Lower lobe of right lung (tissue), 2 donors: ENCODE results near the gene ADRA2C. TPM values are rescaled to one million over a fixed set of nuclear protein-coding genes. Genes with fewer than 3 reads are reported as not detected.
A peak's percentile ranks its signal among the peaks of the same experiment; 100 is the strongest.

Source experiments
- ATAC-seq, 2 donors: fragments of 200-7000 bp; cut with Tn5 transposase; one replicate each; pipeline ENCODE4 v1.9.1; 2020 to 2022; ENCODE audit warnings: mild to moderate bottlenecking in 2 of 2, moderate library complexity in 2 of 2
- DNase-seq: peaks from one replicate; pipeline ENCODE4 v3.0.0-alpha.2; 2020
- H3K27ac ChIP-seq: fragments of 200-600 bp; one replicate; pipeline ENCODE4 v1.8.0; 2022
- H3K27me3 ChIP-seq: fragments of 200-600 bp; one replicate; pipeline ENCODE4 v1.8.0; 2022; ENCODE audit warnings: low read depth
- H3K36me3 ChIP-seq: fragments of 200-600 bp; one replicate; pipeline ENCODE4 v1.8.0; 2022; ENCODE audit warnings: mild to moderate bottlenecking
- H3K4me1 ChIP-seq: fragments of 200-600 bp; one replicate; pipeline ENCODE4 v1.8.0; 2022
- H3K4me3 ChIP-seq: fragments of 200-600 bp; one replicate; pipeline ENCODE4 v1.8.0; 2022; ENCODE audit warnings: mild to moderate bottlenecking
- H3K9me3 ChIP-seq: fragments of 200-600 bp; one replicate; pipeline ENCODE4 v1.8.0; 2022
- intact Hi-C: fragments of 100-400 bp; cut with DNase I; formaldehyde crosslinking; loops from one replicate; pipeline ENCODE4 v1.11.0; 2022
- total RNA-seq: library from RNA; stranded (reverse); fragmentation: NEBNext Ultra II Directional; extraction: Animal tissue kit (Norgen Biotek cat#: 25700); gene quantifications from one replicate; pipeline ENCODE4 v1.2.1, GENCODE V29; 2021
- TF ChIP-seq, protein P1 (sequence below): fragments of 200-600 bp; IDR thresholded peaks from one replicate; pipeline ENCODE4 v1.8.0; 2022; ENCODE audit warnings: antibody characterized with exemption, mild to moderate bottlenecking
- donor health status: DM: no; HTN: yes; CAD: no; lungs with severe emphysema.

Gene ADRA2C
- total RNA-seq, 1 donor from 2014 or later: 2.5 TPM

DNA sequence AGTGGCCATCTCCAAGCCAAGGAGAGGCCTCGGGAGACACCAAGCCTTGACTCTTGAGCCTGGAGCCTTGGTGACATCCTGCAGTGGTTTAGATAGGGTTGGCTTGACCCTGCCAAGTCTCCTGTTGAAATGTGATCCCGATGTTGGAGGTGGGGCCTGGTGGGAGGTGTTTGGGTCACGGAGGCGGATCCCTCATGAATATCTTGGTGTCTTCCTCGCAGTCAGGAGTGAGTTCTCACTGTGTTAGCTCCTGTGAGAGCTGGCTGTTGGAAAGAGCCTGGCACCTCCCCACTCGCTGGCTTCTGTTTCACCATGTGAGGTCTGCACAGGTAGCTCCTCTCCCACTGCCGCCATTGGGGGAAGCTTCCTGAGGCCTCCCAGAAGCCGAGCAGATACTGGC lies 38.8 kb downstream of the ADRA2C start:
- H3K27me3 ChIP-seq: peaks cover 34% of the 10 kb centered on the region
- ATAC-seq (no peak), DNase-seq (peak; percentile 13)
- no peak overlapping the region for H3K27ac ChIP-seq
- no peaks in the 10 kb centered on the region for H3K36me3 ChIP-seq
- H3K4me1 ChIP-seq: no peaks in the 10 kb centered on the region
- intact Hi-C loops: no loop called here
- no peaks in the 10 kb centered on the region for H3K9me3 ChIP-seq
- TF ChIP-seq, protein P1, sequence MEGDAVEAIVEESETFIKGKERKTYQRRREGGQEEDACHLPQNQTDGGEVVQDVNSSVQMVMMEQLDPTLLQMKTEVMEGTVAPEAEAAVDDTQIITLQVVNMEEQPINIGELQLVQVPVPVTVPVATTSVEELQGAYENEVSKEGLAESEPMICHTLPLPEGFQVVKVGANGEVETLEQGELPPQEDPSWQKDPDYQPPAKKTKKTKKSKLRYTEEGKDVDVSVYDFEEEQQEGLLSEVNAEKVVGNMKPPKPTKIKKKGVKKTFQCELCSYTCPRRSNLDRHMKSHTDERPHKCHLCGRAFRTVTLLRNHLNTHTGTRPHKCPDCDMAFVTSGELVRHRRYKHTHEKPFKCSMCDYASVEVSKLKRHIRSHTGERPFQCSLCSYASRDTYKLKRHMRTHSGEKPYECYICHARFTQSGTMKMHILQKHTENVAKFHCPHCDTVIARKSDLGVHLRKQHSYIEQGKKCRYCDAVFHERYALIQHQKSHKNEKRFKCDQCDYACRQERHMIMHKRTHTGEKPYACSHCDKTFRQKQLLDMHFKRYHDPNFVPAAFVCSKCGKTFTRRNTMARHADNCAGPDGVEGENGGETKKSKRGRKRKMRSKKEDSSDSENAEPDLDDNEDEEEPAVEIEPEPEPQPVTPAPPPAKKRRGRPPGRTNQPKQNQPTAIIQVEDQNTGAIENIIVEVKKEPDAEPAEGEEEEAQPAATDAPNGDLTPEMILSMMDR: no peak
- no peak overlapping the region for H3K4me3 ChIP-seq

DNA sequence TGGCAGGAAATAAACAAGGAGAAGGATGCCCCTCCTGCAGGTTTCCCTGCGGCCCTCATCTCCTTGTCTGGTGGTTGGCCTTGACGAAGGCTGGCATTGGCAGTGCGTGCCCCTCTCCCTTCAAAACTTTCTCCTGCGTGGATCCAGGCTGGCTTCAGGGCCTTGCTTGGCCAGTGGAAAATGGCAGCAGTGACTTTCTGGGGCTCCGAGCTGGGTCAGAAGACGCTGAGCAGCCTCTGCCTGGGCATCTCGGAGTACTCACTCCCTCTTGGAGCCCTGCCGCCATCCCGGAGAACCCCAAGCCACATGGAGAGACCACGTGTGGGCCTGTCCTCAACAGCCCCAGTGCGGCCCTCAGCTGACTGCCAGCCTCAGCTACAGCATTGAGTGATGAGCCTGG lies 39.5 kb downstream of the ADRA2C start:
- no peak overlapping the region for H3K27ac ChIP-seq
- no peaks in the 10 kb centered on the region for H3K9me3 ChIP-seq
- no peak overlapping the region for H3K4me3 ChIP-seq
- H3K4me1 ChIP-seq: no peaks in the 10 kb centered on the region
- H3K27me3 ChIP-seq: peaks cover 29% of the 10 kb centered on the region
- TF ChIP-seq, protein P1: no peak
- intact Hi-C loops: no loop called here
- peak; percentile 35 for DNase-seq
- ATAC-seq: no peak
- H3K36me3 ChIP-seq: no peaks in the 10 kb centered on the region

DNA sequence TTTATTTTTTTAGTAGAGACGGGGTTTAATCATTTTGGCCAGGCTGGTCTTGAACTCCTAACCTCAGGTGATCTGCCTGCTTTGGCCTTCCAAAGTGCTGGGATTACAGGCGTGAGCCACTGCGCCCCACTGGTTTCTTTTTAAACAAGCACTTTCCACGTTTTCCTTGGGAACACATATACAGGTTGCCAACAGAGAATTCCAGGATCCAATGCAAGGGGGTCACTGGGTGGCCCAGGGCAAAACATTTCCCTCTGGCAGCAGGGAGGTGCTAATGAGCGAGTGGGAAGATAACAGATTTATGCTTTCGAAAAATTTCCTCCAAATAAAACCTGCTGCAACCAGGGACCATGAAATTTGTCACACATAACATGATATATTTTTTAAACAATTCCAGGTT lies 41.1 kb downstream of the ADRA2C start:
- ATAC-seq (no peak), DNase-seq (peak; percentile 7)
- TF ChIP-seq, protein P1: no peak
- Histone ChIP-seq H3K27ac (no peak overlapping the region), H3K27me3 (peaks cover 29% of the 10 kb centered on the region), H3K9me3 (no peaks in the 10 kb centered on the region), H3K4me3 (no peak overlapping the region), H3K4me1 (no peaks in the 10 kb centered on the region), H3K36me3 (no peaks in the 10 kb centered on the region)
- intact Hi-C loops: no loop called here

DNA sequence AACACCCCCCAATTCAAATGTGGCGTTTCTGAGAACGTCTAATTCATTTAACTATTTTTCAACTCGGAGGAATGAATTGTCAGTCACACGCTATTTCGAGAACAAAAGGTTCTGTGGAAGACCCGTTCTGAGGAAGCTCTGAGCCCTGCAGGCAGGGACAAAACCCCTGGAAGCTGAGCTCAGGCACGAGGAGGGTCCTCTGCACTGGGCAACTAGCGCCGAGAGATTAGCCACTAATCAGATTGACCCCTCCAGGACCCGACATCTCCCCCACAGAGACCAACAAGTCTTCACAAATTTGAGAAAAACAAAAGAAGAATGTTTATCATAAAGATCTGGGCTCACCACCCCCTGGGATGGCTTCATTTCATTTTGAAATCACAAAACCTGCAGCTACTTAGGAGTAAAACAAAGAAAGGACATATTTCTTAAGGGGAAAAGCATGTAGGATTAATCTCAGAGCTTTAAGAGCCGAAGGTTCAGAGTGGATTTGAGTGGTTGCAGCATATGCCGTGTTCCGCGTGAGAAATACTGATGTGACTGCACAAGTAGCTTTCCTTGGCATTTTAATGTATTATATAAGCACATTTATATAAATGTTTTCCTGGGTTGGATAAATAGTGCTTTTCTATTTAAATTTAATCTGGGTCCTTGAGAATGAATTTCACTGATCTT lies 41.8 kb downstream of the ADRA2C start:
- TF ChIP-seq, protein P1: no peak
- H3K36me3 ChIP-seq: no peaks in the 10 kb centered on the region
- H3K4me3 ChIP-seq: no peak overlapping the region
- intact Hi-C loops: no loop called here
- no peaks in the 10 kb centered on the region for H3K4me1 ChIP-seq
- peak; percentile 11 for DNase-seq
- H3K27me3 ChIP-seq: peaks cover 34% of the 10 kb centered on the region
- no peak for ATAC-seq
- H3K9me3 ChIP-seq: no peaks in the 10 kb centered on the region
- no peak overlapping the region for H3K27ac ChIP-seq

DNA sequence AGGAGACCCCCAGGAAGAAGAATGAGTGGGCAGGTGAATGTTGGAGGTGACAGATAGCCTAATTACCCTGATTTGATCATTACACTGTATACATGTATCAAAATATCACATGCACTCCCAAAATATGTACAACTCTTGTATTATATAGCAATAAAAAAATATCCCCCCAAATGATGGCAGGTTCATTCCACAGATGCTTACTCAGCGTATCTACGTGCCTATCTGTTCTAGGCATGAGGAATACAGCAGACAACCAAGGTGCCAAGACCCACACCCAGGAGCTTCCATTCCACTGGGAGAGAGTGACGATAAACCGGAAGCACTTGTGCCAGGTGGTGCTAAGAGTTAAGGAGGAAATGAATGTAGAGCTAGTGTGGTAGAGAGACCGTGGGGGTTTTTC lies 42.4 kb downstream of the ADRA2C start:
- no peak overlapping the region for H3K4me3 ChIP-seq
- H3K27ac ChIP-seq: no peak overlapping the region
- ATAC-seq (no peak), DNase-seq (no peak)
- no peaks in the 10 kb centered on the region for H3K4me1 ChIP-seq
- intact Hi-C loops: no loop called here
- H3K9me3 ChIP-seq: no peaks in the 10 kb centered on the region
- H3K27me3 ChIP-seq: peaks cover 29% of the 10 kb centered on the region
- no peaks in the 10 kb centered on the region for H3K36me3 ChIP-seq
- TF ChIP-seq, protein P1: no peak
